ENCODE data around the gene CRIP2. TPM values are rescaled to one million over a fixed set of nuclear protein-coding genes. Genes with fewer than 3 reads are reported as not detected.

CRIP2 gene
- total RNA-seq, 3 donors from 2014 or later, result 46.2 to 146 (median 92.1) TPM

DNA sequence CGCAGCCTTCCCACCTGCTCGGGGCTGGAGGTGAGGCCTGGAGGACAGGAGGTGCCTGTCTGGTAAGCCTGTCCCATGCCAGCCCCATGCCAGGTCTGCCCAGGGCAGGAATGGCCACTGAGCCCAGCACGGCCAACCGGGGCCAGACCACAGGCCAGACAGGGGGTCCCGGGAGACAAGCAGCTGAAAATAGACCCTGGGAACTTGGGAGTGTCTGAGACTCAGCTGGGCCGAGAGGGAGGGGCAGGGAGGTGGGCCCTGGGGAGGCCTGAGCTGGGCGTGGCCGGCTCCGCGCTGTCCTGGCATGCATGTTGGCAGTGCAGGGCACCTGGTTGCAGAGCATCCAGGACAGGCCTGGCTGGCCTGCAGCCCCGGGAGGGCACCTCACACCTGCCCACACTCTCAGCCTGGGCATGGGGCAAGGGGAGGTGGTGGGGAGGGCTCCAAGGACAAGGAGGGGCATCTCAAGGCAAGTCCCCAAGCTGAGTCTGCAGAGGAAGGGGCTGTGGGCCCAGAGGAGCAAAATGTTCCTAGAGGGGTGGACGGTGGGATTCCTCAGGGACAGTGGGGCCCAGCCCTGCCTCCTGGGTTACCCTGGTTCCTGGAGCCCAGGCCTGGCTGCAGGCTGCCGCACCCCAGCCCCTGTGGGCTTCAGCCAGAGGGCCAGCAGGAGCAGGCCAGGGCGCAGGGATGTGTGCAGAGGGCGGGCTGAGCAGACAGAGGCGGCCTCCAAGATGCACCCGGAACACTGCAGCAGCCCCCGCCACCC is 8.9 kb downstream of the CRIP2 start:
- Histone ChIP-seq H3K27ac (peak overlapping the region; percentile 99 to 100), H3K27me3 (no peaks in the 10 kb centered on the region), H3K4me3 (peak overlapping the region in 1 of 3 donors; percentile 19), H3K4me1 (peaks cover 41 to 42% of the 10 kb centered on the region in 2 donors), H3K36me3 (no peaks in the 10 kb centered on the region), H3K9me3 (no peaks in the 10 kb centered on the region)
- peak; percentile 69 to 79 for DNase-seq (ENCODE audit: low spot score in 2 of 2)
- intact Hi-C loops (cut with DNase I; ENCODE audit: low total_unique reads), result no loop called here
- TF ChIP-seq, protein P1, sequence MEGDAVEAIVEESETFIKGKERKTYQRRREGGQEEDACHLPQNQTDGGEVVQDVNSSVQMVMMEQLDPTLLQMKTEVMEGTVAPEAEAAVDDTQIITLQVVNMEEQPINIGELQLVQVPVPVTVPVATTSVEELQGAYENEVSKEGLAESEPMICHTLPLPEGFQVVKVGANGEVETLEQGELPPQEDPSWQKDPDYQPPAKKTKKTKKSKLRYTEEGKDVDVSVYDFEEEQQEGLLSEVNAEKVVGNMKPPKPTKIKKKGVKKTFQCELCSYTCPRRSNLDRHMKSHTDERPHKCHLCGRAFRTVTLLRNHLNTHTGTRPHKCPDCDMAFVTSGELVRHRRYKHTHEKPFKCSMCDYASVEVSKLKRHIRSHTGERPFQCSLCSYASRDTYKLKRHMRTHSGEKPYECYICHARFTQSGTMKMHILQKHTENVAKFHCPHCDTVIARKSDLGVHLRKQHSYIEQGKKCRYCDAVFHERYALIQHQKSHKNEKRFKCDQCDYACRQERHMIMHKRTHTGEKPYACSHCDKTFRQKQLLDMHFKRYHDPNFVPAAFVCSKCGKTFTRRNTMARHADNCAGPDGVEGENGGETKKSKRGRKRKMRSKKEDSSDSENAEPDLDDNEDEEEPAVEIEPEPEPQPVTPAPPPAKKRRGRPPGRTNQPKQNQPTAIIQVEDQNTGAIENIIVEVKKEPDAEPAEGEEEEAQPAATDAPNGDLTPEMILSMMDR (IDR thresholded peaks at IDR 0.05), result no peak
- TF ChIP-seq POLR2A (IDR thresholded peaks at IDR 0.05) (no peak), POLR2AphosphoS5 (IDR thresholded peaks at IDR 0.05) (no peak)

DNA sequence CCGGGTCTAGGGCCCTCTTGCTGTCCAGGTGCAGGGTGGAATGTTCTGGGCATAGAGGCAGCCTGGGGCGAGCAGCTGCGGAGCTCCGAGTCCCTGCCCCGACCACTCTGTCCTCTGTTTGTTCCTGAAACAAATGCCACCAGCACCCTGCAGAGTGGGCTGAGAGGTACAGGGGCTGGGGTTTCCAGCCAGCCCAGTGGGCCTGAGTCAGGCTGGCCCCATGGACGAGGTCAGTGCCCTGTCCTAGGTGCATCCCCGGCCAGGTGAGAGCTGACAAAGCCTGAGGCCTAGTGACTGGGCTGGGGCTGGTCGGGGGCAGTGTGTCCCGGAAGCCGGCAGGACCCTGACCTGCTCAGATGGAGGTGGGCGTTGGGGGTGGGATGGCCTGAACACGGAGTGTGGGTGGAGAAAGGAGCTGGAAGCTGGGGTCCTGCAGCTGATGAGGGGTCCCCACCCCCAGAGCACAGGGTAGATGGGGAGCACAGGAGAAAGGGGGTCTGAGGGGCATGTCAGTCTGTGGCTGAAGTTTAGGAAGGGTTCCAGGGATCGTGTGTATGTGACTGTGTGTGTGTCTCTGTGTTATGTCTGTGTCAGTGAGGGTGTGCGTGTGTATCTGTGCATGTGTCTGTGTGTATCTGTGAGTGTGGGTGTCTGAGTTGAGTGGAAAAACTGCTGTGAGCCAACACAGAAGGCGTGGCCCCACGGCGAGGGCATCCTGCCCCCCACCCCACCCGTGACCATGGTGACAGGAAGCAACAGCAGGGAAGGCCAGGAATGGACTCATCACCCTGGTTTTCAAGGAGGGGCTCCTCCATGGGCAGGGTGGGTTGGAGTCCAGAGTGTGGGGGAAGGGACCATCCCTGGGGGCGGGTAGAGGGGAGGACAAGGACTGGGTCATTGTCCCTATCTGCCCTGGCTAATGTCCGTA is 9.7 kb downstream of the CRIP2 start:
- no peak overlapping the region for H3K4me3 ChIP-seq
- H3K27me3 ChIP-seq, result no peaks in the 10 kb centered on the region
- intact Hi-C loops (cut with DNase I; ENCODE audit: low total_unique reads), result no loop called here
- no peak for DNase-seq (ENCODE audit: low spot score in 2 of 2)
- no peaks in the 10 kb centered on the region for H3K36me3 ChIP-seq
- TF ChIP-seq POLR2A (IDR thresholded peaks at IDR 0.05) (no peak), POLR2AphosphoS5 (IDR thresholded peaks at IDR 0.05) (no peak)
- TF ChIP-seq, protein P1 (IDR thresholded peaks at IDR 0.05), result no peak
- no peaks in the 10 kb centered on the region for H3K9me3 ChIP-seq
- H3K27ac ChIP-seq, result peak overlapping the region; percentile 99 to 100
- peaks cover 42 to 45% of the 10 kb centered on the region in 2 donors for H3K4me1 ChIP-seq

DNA sequence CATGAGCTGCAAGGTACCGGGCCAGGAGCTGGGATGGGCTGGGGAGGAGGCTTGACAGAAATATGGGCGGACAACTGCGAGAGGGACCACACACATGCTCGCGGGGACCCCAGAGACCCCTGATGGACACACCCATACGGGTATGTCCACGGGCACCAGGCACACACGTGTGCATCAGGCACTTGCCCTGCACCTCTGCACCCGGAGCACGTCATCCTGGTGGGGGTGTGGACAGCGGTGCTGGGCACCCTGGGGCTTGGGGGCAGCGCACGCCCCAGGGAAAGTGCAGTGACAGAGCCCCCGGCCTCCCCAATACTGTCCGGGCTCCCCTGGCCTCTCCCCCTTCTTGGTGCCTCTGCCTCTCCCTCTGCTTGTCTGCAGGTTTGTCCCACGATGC is 10.4 kb downstream of the CRIP2 start:
- no peak overlapping the region for H3K4me3 ChIP-seq
- intact Hi-C loops (cut with DNase I; ENCODE audit: low total_unique reads), result no loop called here
- peaks cover 42 to 46% of the 10 kb centered on the region in 2 donors for H3K4me1 ChIP-seq
- peak overlapping the region; percentile 99 to 100 for H3K27ac ChIP-seq
- H3K27me3 ChIP-seq, result no peaks in the 10 kb centered on the region
- no peak for DNase-seq (ENCODE audit: low spot score in 2 of 2)
- no peaks in the 10 kb centered on the region for H3K36me3 ChIP-seq
- TF ChIP-seq POLR2AphosphoS5 (IDR thresholded peaks at IDR 0.05) (no peak), POLR2A (IDR thresholded peaks at IDR 0.05) (no peak)
- TF ChIP-seq, protein P1 (IDR thresholded peaks at IDR 0.05), result no peak
- H3K9me3 ChIP-seq, result no peaks in the 10 kb centered on the region

DNA sequence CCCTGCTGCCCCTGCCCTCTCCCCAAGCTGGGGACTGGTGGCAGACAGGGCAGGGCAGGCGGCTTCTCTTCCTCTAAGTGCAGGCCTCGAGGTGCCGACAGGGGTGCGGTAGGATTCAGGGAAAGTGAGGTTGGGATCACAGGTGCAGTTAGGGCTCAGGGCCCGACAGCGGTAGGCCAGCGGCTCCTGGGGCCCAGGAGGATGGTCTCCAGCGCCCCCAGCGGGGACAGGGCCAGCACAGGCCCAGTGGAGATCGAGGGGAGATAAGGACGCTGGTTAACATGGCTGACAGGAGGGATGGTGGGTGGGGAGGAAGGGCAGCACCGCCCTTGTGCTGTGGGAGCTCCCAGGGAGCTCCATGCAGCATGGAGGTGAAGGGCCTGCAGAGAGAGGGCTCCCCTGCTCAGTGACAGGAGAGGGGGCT is 11.1 kb downstream of the CRIP2 start:
- Histone ChIP-seq H3K4me3 (peak overlapping the region in 1 of 3 donors; percentile 72), H3K27ac (peak overlapping the region; percentile 99 to 100), H3K9me3 (no peaks in the 10 kb centered on the region), H3K27me3 (no peaks in the 10 kb centered on the region), H3K36me3 (no peaks in the 10 kb centered on the region), H3K4me1 (peaks cover 39 to 46% of the 10 kb centered on the region in 2 donors)
- intact Hi-C loops (cut with DNase I; ENCODE audit: low total_unique reads), result no loop called here
- DNase-seq (ENCODE audit: low spot score in 2 of 2), result no peak
- TF ChIP-seq POLR2A (IDR thresholded peaks at IDR 0.05) (no peak), POLR2AphosphoS5 (IDR thresholded peaks at IDR 0.05) (no peak)
- TF ChIP-seq, protein P1 (IDR thresholded peaks at IDR 0.05), result no peak
